ENCODE data around the gene NEAT1.
"Not testable (repeated sequence)": the region's sequence is repeated elsewhere in the genome, so short reads cannot be mapped to it uniquely, and the experiment has no call there.

NEAT1 gene

DNA sequence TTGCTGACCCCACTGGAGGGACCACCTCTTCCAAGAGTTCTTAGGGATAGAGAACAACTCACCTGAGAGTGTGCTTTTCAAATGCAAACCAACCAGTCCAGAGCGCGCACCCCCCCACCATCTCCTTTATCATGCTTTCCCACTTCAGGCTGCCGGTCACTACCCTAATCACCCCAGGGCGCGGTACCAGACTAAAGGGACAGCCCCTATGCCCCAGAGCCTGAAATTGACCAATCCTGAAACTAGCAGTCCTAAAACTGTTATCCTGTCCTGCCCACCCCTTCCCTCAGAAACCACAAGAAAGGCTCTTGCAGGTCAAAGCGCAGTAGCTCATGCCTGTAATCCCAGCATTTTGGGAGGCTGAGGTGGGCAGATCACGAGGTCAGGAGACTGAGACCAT lies 37.0 kb downstream of the NEAT1 start:
- no peak for ATAC-seq
- peak overlapping the region; percentile 22 for H3K27ac Mint-ChIP-seq
- H3K27me3 Mint-ChIP-seq = no peaks in the 10 kb centered on the region
- no peaks in the 10 kb centered on the region for H3K9me3 Mint-ChIP-seq
- no peak overlapping the region for H3K4me3 Mint-ChIP-seq
- peaks cover 8% of the 10 kb centered on the region for H3K36me3 Mint-ChIP-seq
- H3K4me1 Mint-ChIP-seq = peaks cover 48% of the 10 kb centered on the region

DNA sequence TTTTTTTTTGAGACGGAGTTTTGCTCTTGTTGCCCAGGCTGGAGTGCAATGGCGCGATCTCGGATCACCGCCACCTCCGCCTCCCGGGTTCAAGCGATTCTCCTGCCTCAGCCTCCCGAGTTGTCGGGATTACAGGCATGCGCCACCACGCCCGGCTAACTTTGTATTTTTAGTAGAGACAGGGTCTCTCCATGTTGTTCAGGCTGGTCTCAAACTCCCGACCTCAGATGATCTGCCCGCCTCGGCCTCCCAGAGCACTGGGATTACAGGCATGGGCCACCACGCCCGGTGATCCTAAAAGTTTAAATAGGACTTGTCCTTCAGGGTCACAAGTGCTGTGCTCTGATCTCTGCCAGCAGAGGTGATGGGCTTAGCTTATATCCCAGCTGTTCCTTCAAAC lies 42.9 kb downstream of the NEAT1 start:
- H3K27me3 Mint-ChIP-seq, H3K27ac Mint-ChIP-seq, H3K4me3 Mint-ChIP-seq, H3K9me3 Mint-ChIP-seq, H3K36me3 Mint-ChIP-seq, ATAC-seq: not testable (repeated sequence)
- peaks cover 21% of the 10 kb centered on the region for H3K4me1 Mint-ChIP-seq

DNA sequence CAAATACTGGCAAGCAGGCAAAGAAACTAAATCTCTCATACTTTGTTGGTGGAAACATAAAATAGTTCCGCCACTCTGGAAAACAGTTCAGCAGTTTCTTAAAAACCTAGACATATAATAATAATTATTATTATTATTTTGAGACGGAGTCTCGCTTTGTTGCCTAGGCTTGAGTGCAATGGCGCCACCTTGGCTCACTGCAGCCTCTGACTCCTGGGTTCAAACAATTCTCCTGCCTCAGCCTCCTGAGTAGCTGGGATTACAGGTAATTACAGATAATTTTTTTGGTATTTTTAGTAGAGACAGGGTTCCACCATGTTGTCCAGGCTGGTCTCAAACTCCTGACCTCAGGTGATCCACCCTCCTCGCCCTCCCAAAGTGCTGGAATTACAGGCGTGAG lies 44.7 kb downstream of the NEAT1 start:
- not testable (repeated sequence) for H3K27ac Mint-ChIP-seq, H3K9me3 Mint-ChIP-seq, H3K27me3 Mint-ChIP-seq, ATAC-seq, H3K36me3 Mint-ChIP-seq, H3K4me3 Mint-ChIP-seq
- H3K4me1 Mint-ChIP-seq = peaks cover 39% of the 10 kb centered on the region

DNA sequence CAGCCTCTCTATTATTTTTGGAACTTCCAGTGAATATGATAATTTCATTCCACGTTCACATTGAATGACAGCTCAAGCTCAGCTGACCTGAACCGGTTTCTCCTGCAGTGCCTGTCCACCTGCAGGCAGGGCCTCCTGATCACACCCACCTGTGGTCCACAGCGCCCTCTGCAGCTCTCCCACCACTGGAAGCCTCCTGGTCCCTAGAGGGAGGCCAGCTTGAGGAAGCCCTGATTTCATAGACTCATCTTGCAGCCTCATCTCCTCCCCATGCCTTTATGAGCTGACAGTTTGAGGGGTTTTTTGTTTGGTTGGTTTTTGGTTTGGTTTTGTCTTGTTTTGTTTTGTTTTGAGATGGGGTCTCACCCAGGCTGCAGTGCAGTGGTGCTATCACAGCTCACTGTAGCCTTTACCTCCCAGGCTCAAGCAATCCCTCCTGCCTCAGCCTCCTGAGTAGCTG lies 46.3 kb downstream of the NEAT1 start:
- peaks cover 39% of the 10 kb centered on the region for H3K4me1 Mint-ChIP-seq
- H3K27ac Mint-ChIP-seq = no peak overlapping the region
- peak; percentile 44 for ATAC-seq
- no peaks in the 10 kb centered on the region for H3K36me3 Mint-ChIP-seq
- H3K4me3 Mint-ChIP-seq = no peak overlapping the region
- H3K9me3 Mint-ChIP-seq = no peaks in the 10 kb centered on the region
- no peaks in the 10 kb centered on the region for H3K27me3 Mint-ChIP-seq

DNA sequence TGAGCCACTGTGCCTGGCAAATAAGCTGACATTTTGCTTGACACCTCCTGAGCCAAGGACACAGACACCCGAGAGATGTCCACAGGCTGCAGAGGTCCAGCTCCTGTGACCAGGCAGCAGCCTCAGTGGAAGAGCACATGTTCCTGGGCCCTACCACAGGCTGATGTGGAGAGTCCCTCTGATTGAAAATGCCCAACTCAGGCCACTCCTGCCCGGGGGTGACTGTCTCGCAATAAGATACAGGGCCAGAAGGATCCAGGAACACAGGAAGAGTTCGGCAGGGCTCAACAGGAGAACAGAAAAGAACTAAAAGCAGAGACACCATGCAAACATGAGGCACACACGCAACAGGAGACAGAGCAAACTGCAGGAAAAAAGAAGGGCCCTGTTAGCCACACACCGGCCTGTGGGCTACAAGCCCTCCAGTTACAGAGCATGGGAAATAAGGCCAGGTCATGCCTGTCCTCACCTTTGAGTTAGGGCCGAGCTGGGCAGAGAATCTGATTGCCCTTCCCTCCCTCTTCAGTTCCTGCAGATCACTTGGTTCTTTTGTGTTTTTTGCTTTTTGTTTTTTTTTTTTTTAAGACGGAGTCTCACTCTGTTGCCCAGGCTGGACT lies 47.9 kb downstream of the NEAT1 start:
- no peaks in the 10 kb centered on the region for H3K27me3 Mint-ChIP-seq

DNA sequence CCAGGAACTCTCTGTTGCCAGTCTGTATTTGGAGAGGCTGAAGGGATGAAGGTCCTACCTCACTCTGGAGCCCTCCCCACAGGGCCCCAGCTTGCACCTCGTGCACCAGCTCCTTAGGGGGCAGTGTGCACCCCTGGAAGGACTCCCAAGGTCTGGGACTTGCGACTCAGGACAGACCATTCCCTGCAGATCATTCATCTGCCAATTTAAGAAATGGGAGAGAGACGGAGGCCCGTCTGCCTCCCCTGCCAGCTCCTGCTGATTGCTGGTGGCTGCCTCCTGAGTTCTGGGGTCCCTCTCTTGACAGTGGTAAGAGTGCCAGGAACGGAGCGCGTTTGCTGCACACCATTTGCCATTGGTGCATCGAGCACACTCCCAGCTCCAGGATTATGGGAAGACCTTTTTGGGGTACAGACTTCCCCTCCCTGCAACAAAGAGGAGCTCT lies 48.9 kb downstream of the NEAT1 start:
- no peak for ATAC-seq

More for the DNA sequence above, 47.9 kb downstream of the NEAT1 start:
- Mint-ChIP-seq H3K4me1 (peaks cover 33% of the 10 kb centered on the region), H3K9me3 (no peaks in the 10 kb centered on the region), H3K4me3 (no peak overlapping the region), H3K36me3 (no peaks in the 10 kb centered on the region), H3K27ac (peak overlapping the region; percentile 92)
- no peak for ATAC-seq

DNA sequence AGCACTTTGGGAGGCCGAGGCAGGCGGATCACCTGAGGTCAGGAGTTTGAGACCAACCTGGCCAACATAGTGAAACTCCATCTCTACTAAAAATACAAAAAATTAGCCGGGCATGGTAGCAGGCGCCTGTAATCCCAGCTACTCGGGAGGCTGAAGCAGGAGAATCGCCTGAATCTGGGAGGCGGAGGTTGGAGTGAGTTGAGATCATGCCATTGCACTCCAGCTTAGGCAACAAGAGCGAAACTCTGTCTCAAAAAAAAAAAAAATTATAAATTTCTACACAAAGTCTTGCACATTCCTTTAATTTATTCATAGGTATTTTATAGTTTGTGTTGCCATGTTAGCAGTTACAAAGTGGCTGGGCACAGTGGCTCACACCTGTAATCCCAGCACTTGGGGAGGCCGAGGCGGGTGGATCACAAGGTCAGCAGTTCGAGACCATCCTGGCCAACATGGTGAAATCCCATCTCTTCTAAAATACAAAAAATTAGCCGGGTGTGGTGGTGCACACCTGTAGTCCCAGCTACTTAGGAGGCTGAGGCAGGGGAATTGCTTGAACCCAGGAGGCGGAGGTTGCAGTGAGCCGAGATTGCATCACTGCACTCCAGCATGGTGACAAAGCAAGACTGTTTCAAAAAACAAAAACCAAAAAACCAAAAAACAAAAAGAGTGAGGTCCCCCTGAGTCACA lies 50.1 kb downstream of the NEAT1 start:
- not testable (repeated sequence) for H3K9me3 Mint-ChIP-seq, ATAC-seq, H3K36me3 Mint-ChIP-seq, H3K27me3 Mint-ChIP-seq, H3K4me3 Mint-ChIP-seq
- H3K4me1 Mint-ChIP-seq = peaks cover 44% of the 10 kb centered on the region
- H3K27ac Mint-ChIP-seq = peak overlapping the region; percentile 92

More for the DNA sequence above, 48.9 kb downstream of the NEAT1 start:
- H3K27ac Mint-ChIP-seq = peak overlapping the region; percentile 92
- no peaks in the 10 kb centered on the region for H3K27me3 Mint-ChIP-seq
- no peak overlapping the region for H3K4me3 Mint-ChIP-seq
- no peaks in the 10 kb centered on the region for H3K9me3 Mint-ChIP-seq
- peaks cover 3% of the 10 kb centered on the region for H3K36me3 Mint-ChIP-seq
- H3K4me1 Mint-ChIP-seq = peaks cover 38% of the 10 kb centered on the region

DNA sequence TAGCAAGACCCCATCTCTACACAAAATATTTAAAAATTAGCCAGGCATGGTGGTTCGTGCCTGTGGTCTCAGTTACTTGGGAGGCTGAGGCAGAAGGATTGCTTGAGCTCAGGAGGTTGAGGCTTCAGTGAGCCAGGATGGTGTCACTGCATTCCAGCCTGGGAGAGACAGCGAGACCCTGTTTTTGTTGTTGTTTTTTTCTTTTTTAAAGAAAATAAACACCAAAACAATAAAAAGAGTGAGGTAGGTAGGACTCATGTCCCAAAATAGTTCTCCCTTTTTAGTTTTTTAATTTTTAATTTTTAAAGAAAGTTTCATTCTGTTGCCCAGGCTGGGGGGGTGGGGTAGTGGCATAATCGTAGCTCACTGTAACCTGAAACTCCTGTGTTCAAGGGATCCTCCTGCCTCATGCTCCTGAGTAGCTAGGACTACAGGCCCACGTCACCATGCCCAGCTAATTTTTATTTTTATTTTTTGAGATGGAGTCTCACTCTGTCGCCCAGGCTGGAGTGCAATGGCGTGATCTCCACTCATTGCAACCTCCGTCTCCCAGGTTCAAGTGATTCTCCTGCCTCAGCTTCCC lies 50.8 kb downstream of the NEAT1 start:
- Mint-ChIP-seq H3K27me3 (no peaks in the 10 kb centered on the region), H3K27ac (peak overlapping the region; percentile 92), H3K9me3 (no peaks in the 10 kb centered on the region), H3K36me3 (peaks cover 5% of the 10 kb centered on the region), H3K4me3 (no peak overlapping the region), H3K4me1 (peaks cover 43% of the 10 kb centered on the region)
- no peak for ATAC-seq

DNA sequence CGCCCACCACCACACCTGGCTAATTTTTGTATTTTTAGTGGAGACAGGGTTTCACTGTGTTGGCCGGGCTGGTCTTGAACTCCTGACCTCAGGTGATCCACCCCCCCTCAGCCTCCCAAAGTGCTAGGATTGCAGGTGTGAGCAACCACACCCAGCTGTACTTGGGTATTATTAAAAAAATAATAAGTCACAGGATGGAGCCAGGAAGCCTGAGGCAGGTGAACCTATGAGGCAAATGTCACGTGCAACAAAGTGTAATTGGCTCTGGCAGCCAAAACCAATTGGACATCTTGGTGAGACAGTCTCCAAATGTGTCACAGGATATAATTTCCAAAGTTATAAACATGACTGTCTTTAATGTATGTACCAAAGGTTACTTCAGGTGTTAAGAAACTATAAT lies 52.3 kb downstream of the NEAT1 start:
- no peak for ATAC-seq
- H3K27ac Mint-ChIP-seq = no peak overlapping the region
- H3K36me3 Mint-ChIP-seq = peaks cover 5% of the 10 kb centered on the region
- H3K27me3 Mint-ChIP-seq = no peaks in the 10 kb centered on the region
- no peak overlapping the region for H3K4me3 Mint-ChIP-seq
- peaks cover 41% of the 10 kb centered on the region for H3K4me1 Mint-ChIP-seq
- H3K9me3 Mint-ChIP-seq = no peaks in the 10 kb centered on the region

DNA sequence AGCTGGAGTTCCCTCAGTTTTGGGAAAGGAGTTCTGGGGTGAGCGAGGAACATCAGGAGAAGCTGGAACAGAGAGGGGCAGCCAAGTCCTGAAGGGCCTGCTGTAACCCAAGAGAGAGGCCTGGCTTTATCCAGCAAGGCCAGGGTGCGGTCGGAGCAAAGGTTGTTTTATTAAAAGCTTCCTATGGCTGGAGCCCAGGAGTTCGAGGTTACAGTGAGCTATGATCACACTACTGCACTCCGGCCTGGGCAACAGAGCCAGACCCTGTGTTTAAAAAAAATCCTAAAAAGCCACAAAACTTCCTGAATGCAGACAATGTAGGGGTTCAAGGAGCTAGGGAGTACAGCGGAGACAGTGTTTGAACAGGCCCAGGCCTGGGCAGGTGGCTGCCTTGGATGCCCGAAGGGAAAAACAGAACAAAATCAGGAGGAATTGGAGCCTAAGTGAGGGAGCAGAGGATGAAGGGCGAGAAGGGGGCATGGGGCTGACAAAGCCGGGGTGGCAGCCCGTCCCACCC lies 54.1 kb downstream of the NEAT1 start:
- Mint-ChIP-seq H3K9me3 (no peaks in the 10 kb centered on the region), H3K4me1 (peaks cover 27% of the 10 kb centered on the region), H3K36me3 (peaks cover 5% of the 10 kb centered on the region), H3K27ac (peak overlapping the region; percentile 97), H3K4me3 (peak overlapping the region; percentile 96), H3K27me3 (no peaks in the 10 kb centered on the region)
- ATAC-seq = no peak

DNA sequence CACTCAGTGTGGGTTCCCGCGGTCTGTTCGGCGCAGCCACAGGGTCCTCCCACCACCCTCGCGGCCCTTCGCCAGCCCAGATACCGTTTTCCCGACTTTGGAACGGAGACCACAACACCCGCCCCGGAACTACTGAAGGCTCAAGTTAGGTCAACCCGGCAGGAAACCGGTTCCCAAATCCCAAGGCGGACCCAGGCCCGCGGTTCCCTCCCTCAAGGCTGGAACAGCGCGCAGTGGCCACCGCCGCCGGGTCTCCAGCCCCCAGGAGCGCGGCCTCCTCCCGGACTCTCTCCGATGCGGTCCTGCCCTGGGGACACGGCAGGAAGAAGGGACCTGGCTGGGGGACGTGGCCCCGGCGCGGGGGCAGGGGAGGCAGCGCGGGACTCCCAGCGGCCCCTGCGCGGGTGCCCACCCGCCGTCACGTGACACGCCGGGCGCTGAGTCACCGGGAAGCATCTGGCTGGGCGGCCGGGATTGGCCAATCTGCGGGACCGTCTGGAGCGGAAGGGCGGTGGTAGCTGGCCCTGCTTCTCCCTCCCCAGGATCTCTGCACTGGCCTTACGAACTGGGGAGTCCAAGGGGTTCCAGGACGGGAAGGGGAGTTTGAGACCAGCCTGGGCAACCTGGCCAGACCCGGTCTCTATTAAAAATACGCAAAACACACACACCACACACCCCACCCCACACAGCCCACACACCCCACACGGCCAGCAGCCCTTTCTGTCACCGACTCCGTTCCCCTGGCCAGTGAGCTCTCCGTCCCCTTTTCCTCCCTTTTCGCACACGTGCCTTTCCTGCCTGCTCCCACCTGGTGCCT lies 54.8 kb downstream of the NEAT1 start:
- Mint-ChIP-seq H3K36me3 (peaks cover 5% of the 10 kb centered on the region), H3K4me3 (peak overlapping the region; percentile 96), H3K9me3 (no peaks in the 10 kb centered on the region), H3K27ac (peak overlapping the region; percentile 97), H3K27me3 (no peaks in the 10 kb centered on the region), H3K4me1 (peaks cover 21% of the 10 kb centered on the region)
- ATAC-seq = peak; percentile 94

DNA sequence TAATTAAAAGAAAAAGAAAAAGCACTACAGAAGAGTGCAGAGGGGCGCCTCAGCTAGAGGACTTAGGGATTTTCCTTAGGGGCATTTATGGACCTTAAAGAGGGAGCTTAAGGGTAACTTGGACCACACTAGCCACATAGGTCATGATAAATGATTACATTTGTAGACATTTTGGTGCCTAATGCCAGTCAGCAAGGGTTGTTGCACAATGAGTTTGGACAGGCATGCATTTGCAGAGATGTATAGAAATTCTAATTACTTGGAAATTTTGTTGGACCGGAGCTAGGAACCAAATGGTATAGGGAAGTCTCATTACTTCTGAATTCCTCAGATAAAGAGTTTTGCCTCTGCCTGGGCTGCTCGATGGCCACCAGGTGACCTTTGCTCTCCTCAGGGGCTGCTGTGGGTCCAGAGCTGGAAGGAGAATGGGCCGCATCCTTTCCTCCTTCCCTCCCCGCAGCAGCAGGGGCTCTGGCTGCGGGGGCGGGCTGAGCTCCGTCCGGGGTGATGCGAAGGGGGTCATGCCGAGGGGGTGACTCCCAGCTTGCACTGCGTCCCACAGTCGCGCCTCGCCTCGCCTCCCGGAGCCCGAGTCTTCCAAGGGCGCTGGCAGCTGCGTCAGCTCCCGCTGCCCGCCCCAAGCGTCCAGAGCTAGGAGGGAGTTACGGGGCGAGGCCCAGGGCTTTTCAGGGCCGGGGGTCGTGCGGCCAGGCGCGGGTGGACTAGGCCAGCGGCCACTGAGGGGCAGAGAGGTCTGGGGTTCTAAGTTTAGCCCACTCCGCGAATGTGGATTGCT lies 56.0 kb downstream of the NEAT1 start:
- Mint-ChIP-seq H3K4me3 (no peak overlapping the region), H3K36me3 (peaks cover 5% of the 10 kb centered on the region), H3K4me1 (peaks cover 21% of the 10 kb centered on the region), H3K9me3 (no peaks in the 10 kb centered on the region), H3K27ac (peak overlapping the region; percentile 97), H3K27me3 (no peaks in the 10 kb centered on the region)
- ATAC-seq = no peak

DNA sequence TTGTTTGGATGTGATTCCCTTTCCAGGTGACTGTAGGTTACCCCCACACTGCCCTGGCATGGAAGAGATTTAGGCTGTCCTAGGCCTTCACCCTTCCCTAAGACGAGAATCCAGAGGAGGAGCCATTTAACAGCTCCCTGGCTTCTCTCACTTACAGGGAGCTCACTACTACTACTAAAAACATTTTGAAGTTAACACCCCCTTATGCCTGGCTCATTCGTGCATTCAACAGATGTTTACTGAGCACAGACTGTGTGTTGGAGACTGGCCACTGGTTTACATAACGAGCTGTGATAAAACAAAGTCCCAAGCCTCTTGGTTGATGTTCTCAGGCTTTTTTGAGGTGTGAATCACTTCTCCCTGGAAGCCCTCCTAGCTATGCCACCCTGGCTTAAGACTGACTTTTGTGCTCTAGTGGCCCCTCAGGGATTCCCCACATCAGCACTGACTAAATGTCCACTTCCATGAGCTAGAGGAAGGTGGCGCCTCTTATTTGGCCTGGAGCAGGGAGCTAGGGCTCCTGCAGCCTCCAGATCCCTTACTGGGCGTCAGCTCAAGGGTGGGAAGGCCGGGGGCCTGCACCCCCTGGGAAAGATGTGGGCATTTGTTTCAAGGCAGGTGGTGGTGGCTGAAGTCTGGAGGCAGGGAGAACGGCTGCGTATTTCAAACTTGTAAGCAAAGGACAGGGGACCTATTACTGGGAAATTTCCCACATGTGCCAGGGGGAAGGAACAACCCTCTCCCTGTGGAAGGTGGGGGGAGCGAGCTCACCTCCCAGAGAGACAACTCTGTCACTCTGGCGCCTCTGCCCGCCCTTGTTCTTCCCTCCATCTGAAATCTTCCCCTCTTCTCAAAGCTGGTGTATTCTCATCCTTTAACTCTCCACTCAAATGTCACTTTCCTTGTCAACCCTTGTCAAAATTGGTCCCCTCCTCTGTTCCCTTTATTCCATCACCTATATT lies 56.9 kb downstream of the NEAT1 start:
- peaks cover 21% of the 10 kb centered on the region for H3K4me1 Mint-ChIP-seq
- H3K27me3 Mint-ChIP-seq = no peaks in the 10 kb centered on the region
- peak overlapping the region; percentile 50 for H3K27ac Mint-ChIP-seq
- no peak for ATAC-seq
- no peak overlapping the region for H3K4me3 Mint-ChIP-seq
- H3K9me3 Mint-ChIP-seq = no peaks in the 10 kb centered on the region
- peaks cover 5% of the 10 kb centered on the region for H3K36me3 Mint-ChIP-seq
